Stomach (tissue), 9 donors: Measurements from ENCODE around the gene IFFO2. TPM values are rescaled to one million over a fixed set of nuclear protein-coding genes. Genes with fewer than 3 reads are reported as not detected.

Experiments used
- DNase-seq, 2 donors: peaks; one replicate each; pipeline versions ENCODE4 v3.0.0 to v3.0.0-alpha.2; 2013 to 2019
- H3K27ac ChIP-seq, 5 donors: fragments of 200-600 bp in 4 of 5; sonication (generic) in 4 of 5; one replicate each; pipeline ENCODE4 v1.5.1; 2013 to 2019; ENCODE audit warnings: mild to moderate bottlenecking in 1 of 5, moderate library complexity in 1 of 5
- H3K27me3 ChIP-seq, 3 donors: fragments of 200-600 bp; sonication (generic); one replicate each; pipeline ENCODE4 v1.5.1; 2017 to 2019; ENCODE audit warnings: mixed run types in 1 of 3
- H3K36me3 ChIP-seq, 4 donors: fragments of 200-600 bp; sonication (generic); 1 replicate in 3 of 4; 2 replicates in 1 of 4; pipeline ENCODE4 v1.5.1; 2016 to 2019
- H3K4me1 ChIP-seq, 4 donors: fragments of 200-600 bp; sonication (generic); one replicate each; pipeline ENCODE4 v1.5.1; 2016 to 2019
- H3K4me3 ChIP-seq, 4 donors: fragments of 200-600 bp; sonication (generic) in 3 of 4; one replicate each; pipeline ENCODE4 v1.5.1; 2016 to 2019; ENCODE audit warnings: mild to moderate bottlenecking in 1 of 4
- H3K9me3 ChIP-seq, 4 donors: fragments of 200-600 bp; sonication (generic); one replicate each; pipeline ENCODE4 v1.5.1; 2016 to 2019
- CTCF ChIP-seq, 7 experiments: fragments of 450-650 bp in 4 of 7; fragments of 200-600 bp in 3 of 7; sonication (generic) in 3 of 7; IDR thresholded peaks; one replicate each; pipeline ENCODE4 v1.5.1; 2016 to 2019; ENCODE audit warnings: antibody characterized with exemption in 7 of 7, control low read depth in 2 of 7, mild to moderate bottlenecking in 1 of 7
- EP300 ChIP-seq: sonication (generic); formaldehyde crosslinking; IDR thresholded peaks from one replicate; pipeline ENCODE4 v1.6.1; 2017; ENCODE audit warnings: antibody characterized with exemption
- POLR2A ChIP-seq, 4 donors: fragments of 450-650 bp; IDR thresholded peaks; one replicate each; pipeline ENCODE4 v1.6.1; 2016; ENCODE audit warnings: antibody characterized with exemption in 4 of 4, control low read depth in 2 of 4, mild to moderate bottlenecking in 1 of 4, moderate library complexity in 1 of 4
- POLR2AphosphoS5 ChIP-seq, 3 donors: sonication (generic); formaldehyde crosslinking; IDR thresholded peaks; one replicate each; pipeline ENCODE4 v1.6.1; 2016; ENCODE audit warnings: antibody characterized with exemption in 3 of 3
- WGBS, 5 donors: extraction: QIAGEN DNeasy Blood & Tissue Kit in 3 of 5; methylation state at CpG; one replicate each; pipeline versions ENCODE4 v1.1.5 to v1.1.7; 2013 to 2018; 5-methylcytosine and 5-hydroxymethylcytosine counted together
- intact Hi-C: fragments of 100-400 bp; cut with DNase I; formaldehyde crosslinking; loops from one replicate; pipeline ENCODE4 v1.15.1; 2023; ENCODE audit warnings: low total_unique reads
- polyA plus RNA-seq, 3 donors: library from polyadenylated mRNA; stranded (reverse); fragments of 200-250 nt; gene quantifications; one replicate each; pipeline ENCODE4 v1.2.3, GENCODE V29; 2013
- total RNA-seq, 5 donors: library from RNA; depleted of rRNA; stranded (reverse); fragments of >200 nt; gene quantifications; one replicate each; pipeline versions ENCODE4 v1.1.0 to v1.2.3, GENCODE V29; 2014 to 2016
- donor health status: healthy with polysubstance abuse.
- donor health status: Bipolar disorder and iron deficiency.
- donor health status: healthy.

IFFO2 gene
- total and polyA plus RNA-seq, 8 donors: 0.58 to 47.8 (median 4.5) TPM

- Histone ChIP-seq H3K4me1 (peaks cover 27 to 34% (median 32%) of the 10 kb centered on the region in 4 donors), H3K4me3 (no peak overlapping the region), H3K36me3 (peaks cover 4 to 59% (median 52%) of the 10 kb centered on the region in 4 donors), H3K27me3 (no peaks in the 10 kb centered on the region), H3K27ac (no peak overlapping the region), H3K9me3 (no peaks in the 10 kb centered on the region)
- intact Hi-C loops: no loop called here
- no peak for TF ChIP-seq CTCF (IDR thresholded peaks at IDR 0.05)
- TF ChIP-seq POLR2A (IDR thresholded peaks at IDR 0.05): no peak
- no peak for TF ChIP-seq EP300
- TF ChIP-seq POLR2AphosphoS5 (IDR thresholded peaks at IDR 0.05): no peak
- 84 to 90% (median 87%) methylated on average over 14 to 31 of the region's 31 CpGs for WGBS, 5 donors
- no peak for DNase-seq
These were observed 37.1 kb downstream of the IFFO2 start for GRCh38 chr1:18919197-18919905.

- no peak overlapping the region for H3K27ac ChIP-seq
- intact Hi-C loops: no loop called here
- TF ChIP-seq CTCF (IDR thresholded peaks at IDR 0.05) (no peak), POLR2A (IDR thresholded peaks at IDR 0.05) (no peak), POLR2AphosphoS5 (IDR thresholded peaks at IDR 0.05) (no peak), EP300 (no peak)
- H3K36me3 ChIP-seq: peaks cover 4 to 59% (median 52%) of the 10 kb centered on the region in 4 donors
- WGBS, 5 donors: 90 to 98% (median 97%) methylated on average over 14 of the region's 14 CpGs
- H3K27me3 ChIP-seq: no peaks in the 10 kb centered on the region
- no peak overlapping the region for H3K4me3 ChIP-seq
- peaks cover 18 to 32% (median 24%) of the 10 kb centered on the region in 4 donors for H3K4me1 ChIP-seq
- no peaks in the 10 kb centered on the region for H3K9me3 ChIP-seq
- no peak for DNase-seq
These were observed 38.1 kb downstream of the IFFO2 start for GRCh38 chr1:18918417-18918816.

GRCh38 chr1:18917071-18917799 lies 39.2 kb downstream of the IFFO2 start:
- peaks cover 10 to 27% (median 17%) of the 10 kb centered on the region in 4 donors for H3K4me1 ChIP-seq
- no peaks in the 10 kb centered on the region for H3K9me3 ChIP-seq
- TF ChIP-seq EP300: no peak
- no peak for TF ChIP-seq POLR2AphosphoS5 (IDR thresholded peaks at IDR 0.05)
- no peak for TF ChIP-seq POLR2A (IDR thresholded peaks at IDR 0.05)
- no peak for TF ChIP-seq CTCF (IDR thresholded peaks at IDR 0.05)
- no peak for DNase-seq
- H3K4me3 ChIP-seq: no peak overlapping the region
- H3K27ac ChIP-seq: no peak overlapping the region
- 91 to 95% (median 93%) methylated on average over 28 to 30 of the region's 30 CpGs for WGBS, 5 donors
- H3K27me3 ChIP-seq: no peaks in the 10 kb centered on the region
- peaks cover 4 to 59% (median 52%) of the 10 kb centered on the region in 4 donors for H3K36me3 ChIP-seq
- intact Hi-C loops: no loop called here

GRCh38 chr1:18915341-18915740 lies 41.1 kb downstream of the IFFO2 start:
- no peaks in the 10 kb centered on the region for H3K9me3 ChIP-seq
- 88 to 94% (median 93%) methylated on average over 5 to 7 of the region's 7 CpGs for WGBS, 5 donors
- intact Hi-C loops: no loop called here
- H3K27me3 ChIP-seq: no peaks in the 10 kb centered on the region
- peaks cover 10 to 71% (median 63%) of the 10 kb centered on the region in 4 donors for H3K36me3 ChIP-seq
- no peak for DNase-seq
- peak overlapping the region in 1 of 5 donors; percentile 16 for H3K27ac ChIP-seq
- TF ChIP-seq POLR2A (IDR thresholded peaks at IDR 0.05) (no peak), CTCF (IDR thresholded peaks at IDR 0.05) (no peak), EP300 (no peak), POLR2AphosphoS5 (IDR thresholded peaks at IDR 0.05) (no peak)
- peaks cover 0 to 16% (median 9%) of the 10 kb centered on the region in 4 donors for H3K4me1 ChIP-seq
- no peak overlapping the region for H3K4me3 ChIP-seq
